OCI-LY1 (cell line): ENCODE data around the gene THRAP3.

Source experiments
- EZH2 ChIP-seq: fragments of 200-600 bp; sonication (generic), shearing (Covaris generic); IDR thresholded peaks from 2 replicates; pipeline ENCODE4 v1.8.0; 2017; ENCODE audit warnings: borderline replicate concordance, mixed run types, mild to moderate bottlenecking, antibody characterized with exemption, low read length, moderate library complexity, mixed read lengths
- TF ChIP-seq, protein P1 (sequence below): fragments of 200-600 bp; sonication (generic), shearing (Covaris generic); IDR thresholded peaks from 2 replicates; pipeline ENCODE4 v1.5.1; 2017; ENCODE audit warnings: mild to moderate bottlenecking, antibody characterized with exemption, low read length, moderate library complexity, mixed read lengths

DNA sequence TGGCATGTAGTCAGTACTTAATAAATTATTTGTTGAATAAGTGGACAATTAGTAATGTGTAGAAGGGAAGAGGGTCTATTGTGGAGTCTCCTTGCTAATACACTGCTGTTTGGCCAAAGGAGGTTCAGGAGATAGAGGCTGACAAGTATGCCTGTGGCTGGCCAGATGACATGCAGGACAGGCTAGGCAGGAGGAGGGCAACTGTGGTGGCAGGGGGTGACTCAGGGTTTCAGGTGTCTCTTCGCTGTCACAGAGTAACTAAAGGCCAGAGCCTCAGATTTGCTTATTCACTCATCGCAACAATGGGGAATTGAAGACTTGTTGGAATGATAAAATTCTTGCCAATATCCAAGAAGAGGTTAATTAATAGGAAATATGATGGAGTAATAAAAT, 33.1 kb downstream of the THRAP3 start:
- TF ChIP-seq, protein P1, sequence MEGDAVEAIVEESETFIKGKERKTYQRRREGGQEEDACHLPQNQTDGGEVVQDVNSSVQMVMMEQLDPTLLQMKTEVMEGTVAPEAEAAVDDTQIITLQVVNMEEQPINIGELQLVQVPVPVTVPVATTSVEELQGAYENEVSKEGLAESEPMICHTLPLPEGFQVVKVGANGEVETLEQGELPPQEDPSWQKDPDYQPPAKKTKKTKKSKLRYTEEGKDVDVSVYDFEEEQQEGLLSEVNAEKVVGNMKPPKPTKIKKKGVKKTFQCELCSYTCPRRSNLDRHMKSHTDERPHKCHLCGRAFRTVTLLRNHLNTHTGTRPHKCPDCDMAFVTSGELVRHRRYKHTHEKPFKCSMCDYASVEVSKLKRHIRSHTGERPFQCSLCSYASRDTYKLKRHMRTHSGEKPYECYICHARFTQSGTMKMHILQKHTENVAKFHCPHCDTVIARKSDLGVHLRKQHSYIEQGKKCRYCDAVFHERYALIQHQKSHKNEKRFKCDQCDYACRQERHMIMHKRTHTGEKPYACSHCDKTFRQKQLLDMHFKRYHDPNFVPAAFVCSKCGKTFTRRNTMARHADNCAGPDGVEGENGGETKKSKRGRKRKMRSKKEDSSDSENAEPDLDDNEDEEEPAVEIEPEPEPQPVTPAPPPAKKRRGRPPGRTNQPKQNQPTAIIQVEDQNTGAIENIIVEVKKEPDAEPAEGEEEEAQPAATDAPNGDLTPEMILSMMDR = no peak
- no peak for TF ChIP-seq EZH2
